Activated CD4-positive, alpha-beta T cell treated with anti-CD3 and anti-CD28 coated beads, Interleukin-2, amount 50 U/mL, for 4 hours (primary cell): ENCODE results near the gene SRSF12.

Source experiments
- DNase-seq, 2 experiments: peaks; one replicate each; pipeline ENCODE4 v3.0.0-alpha.2; 2020

SRSF12 gene

GRCh38 chr6:89117211-89118108 lies at the start of gene SRSF12:
Gene SRSF12 (minus strand): TSS chr6:89118071. CDS start chr6:89117887, 184 bp downstream.
- DNase-seq = peak; percentile 17 to 18

DNA sequence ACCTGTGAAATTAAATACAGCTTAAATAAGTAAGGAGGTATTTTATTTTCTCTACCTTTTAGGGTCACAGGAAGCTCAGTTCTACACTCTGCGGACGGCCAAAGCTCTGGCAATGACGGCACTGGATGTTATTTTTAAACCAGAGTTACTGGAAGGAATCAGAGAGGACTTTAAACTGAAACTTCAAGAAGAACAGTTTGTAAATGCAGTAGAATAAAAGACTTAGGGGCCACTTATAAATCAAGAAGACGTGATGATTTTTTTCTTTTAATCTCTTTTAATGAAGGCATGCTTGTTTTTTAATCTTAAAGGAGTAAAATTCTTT lies 44.1 kb upstream of the SRSF12 start:
- no peak for DNase-seq

DNA sequence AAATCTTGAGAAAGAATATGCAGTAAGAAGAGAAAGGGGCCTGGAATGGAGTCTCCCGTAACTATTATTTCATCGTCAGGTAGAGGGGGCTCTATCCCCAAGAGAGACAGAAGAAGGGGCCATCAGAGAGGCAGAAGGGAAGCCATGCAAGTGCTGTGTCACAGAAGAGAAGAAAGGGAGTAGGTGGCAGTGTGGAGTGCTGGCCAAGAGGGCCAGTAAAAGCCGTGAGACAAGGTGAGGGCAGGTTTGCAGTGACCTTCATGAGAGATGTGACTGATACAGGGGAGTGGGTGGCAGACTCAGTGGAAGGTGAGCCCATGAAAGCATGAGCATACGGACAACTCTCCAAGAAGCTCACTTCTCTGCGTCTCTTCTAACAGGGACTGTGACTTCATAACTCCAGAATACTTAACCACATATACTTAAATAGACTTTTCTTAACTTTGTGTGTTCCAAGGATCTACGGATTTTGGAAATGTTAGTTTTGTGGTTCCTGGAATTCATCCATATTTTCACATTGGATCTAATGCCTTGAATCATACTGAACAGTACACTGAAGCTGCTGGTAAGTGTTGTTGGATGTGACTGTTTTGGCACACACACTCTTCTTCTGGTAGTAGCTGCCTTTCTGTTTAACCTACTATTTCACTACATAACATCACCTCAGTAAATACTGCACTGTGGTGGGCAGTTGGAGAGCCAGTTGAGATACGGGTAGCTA lies 43.6 kb upstream of the SRSF12 start:
- no peak for DNase-seq

GRCh38 chr6:89160331-89161092 lies 42.6 kb upstream of the SRSF12 start:
- no peak for DNase-seq

- DNase-seq = no peak
Measured at GRCh38 chr6:89154131-89154530, 36.3 kb upstream of the SRSF12 start.

DNA sequence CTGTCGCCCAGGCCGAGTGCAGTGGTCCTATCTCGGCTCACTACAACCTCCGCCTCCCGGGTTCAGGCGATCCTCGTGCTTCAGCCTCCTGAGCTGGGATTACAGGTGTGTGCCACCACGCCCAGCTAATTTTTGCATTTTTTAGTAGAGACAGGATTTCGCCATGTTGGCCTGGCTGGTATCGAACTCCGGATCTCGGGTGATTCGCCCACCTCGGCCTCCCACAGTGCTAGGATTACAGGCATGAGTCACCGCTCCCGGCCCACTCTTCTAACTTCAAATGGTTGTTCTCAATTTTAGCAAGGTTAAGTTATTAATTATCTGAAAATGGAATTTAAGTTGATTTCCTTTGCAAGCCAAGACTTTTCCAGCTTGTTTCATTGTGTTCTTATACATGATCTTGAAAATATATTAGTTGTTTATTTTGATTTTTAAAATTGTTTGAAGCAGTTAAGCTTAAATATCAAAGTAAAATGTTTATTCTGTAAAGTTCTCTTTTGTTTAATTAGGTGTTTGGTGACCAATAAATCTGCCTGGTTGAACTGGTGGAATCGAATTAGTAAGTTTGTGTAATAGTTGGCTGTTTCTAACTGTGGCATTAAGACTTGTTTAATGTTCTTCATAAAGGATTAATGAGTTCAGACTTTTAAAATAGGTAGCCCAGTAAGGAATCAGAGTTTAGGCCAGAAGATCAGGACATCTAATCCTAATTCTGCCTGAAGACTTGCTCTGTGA lies 30.3 kb upstream of the SRSF12 start:
- peak; percentile 13 to 35 for DNase-seq

DNA sequence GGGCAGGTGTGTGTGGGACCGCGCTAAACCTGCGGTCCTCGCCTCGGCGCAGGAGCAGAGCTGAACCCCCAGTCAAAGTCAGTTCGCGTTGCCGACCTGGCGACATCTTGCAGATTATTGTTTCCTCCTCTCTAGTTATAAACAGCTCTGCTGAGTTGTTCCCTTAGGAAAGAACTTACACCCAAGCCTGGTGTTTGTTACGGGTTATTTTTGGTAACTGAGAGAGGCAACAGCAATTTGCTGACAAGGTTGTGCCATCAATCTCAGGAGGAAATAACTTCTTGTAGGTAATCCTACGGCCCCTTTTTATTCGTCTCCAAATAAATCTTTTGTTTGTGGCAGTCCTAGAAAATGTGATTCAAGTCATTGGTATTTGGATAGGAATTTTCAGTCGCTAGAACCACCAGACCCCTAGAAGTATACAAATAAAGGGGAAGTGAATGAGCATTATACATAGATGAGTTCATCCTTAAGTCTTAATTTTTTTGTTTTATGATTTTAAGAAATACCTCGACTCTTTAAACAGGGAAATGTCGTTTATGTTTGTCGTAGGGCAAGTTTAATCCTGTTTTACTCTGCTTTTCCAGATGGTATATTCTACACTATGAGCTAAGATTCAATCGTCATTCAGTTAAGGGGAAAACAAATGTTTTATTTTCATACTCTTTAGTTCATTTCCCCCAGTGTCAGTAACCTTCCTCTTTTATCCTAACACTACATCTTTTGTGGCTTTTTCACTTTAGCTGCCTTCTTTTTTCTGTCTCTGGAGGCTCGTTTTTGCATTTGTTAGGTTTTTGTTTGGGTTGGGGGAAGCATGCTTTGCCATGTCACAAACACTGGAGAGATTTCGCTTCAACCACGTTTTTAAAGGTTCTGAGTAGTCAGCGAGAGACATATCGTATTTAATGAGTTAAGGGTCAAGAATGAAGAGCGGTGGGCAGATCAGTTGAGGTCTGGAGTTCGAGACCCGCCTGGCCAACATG lies 29.1 kb upstream of the SRSF12 start:
- peak in 1 of 2 experiments; percentile 11 for DNase-seq

DNA sequence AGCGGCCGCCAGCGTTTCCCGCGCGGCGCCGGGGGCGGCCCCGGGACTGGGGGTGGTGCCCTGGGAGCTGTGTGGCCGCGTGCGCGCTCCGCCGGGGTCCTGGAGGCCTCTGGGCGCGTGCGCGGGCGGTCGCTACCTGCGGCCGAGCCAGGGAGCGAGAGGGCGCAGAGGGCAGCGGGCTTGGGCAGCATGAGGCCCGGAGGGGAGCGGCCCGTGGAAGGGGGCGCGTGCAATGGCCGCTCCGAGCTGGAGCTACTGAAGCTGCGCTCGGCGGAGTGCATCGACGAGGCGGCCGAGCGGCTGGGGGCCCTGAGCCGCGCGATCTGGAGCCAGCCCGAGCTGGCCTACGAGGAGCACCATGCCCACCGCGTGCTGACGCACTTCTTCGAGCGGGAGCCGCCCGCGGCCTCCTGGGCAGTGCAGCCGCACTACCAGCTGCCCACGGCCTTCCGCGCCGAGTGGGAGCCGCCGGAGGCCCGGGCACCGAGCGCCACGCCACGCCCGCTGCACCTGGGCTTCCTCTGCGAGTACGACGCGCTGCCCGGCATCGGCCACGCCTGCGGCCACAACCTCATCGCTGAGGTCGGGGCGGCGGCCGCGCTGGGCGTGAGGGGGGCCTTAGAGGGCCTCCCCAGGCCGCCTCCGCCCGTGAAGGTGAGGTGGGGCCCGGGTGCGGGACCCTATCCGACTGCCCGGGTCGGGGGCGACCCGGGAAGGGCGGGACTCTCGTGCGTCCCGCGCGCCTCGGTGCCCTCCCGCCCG lies 28.3 kb upstream of the SRSF12 start, which contains the start of gene PM20D2:
Gene PM20D2, plus strand, starts transcription at position 100 of the 762 bp plus-strand sequence. Its CDS starts 90 bp downstream, at position 190.
- peak; percentile 45 to 52 for DNase-seq

DNA sequence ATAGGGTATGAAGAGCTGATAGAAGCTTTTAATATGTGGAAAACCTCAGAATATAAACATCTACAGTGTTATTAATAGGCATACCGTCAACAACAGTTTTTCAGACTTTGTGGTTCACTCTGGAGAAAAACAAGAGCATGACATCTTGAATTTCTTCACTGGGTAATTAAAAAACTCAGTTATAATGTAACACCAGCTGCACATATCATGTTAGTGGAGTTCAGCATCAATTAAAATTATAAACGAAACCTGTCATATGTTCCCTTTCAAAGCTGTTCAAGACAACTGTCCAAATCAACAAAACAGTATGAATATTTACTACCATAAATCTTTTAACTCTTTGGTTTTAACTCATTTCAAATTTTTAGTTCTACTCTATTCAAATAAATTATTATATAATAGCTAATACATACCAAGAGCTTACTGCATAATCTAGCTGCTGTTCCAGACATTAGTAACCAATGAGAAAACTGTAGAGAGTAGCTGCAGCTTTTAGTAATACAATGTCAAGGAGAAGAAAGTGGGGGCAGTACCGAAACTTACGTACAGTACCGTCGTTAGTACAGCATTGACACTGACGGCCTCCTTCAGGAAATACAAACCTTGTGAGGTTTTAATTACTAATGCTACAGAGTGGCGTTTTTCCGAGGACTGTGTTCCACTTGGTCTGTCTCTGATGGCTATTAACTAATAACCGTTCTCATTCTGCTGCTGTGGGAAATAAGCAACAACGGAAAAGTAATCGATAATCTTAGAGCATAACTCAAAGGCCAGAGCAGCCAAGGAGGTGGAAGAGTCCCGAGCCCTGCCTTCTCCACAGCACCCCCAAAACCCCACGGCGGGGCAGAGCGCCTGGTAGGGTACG lies 27.5 kb upstream of the SRSF12 start:
- no peak for DNase-seq

DNA sequence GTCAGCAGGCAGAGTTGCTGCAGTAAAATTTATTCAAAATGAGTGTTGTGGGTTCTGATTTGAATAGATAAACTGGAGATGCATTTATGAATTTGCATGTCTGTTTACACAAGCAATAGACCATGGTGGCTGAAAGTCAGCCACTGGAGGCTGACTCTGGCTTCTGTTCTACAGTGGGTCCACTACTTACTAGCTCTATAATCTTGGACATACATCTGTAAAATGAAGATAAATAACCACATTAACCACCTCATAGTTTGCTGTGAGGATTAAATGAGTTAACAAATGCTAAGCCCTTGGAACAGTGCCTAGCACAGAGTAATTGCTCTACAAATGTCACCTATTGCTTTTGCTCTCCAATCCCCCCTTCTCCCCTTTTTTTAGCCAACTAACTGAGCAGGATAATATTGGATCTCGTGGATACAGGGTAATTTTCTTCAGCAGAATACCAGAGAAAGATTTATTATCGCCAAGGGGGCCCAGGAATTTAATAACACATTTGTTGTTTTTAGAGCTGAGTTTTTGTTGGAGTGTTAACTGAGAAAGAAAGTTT lies 26.6 kb upstream of the SRSF12 start:
- DNase-seq = no peak

- no peak for DNase-seq
Measured at GRCh38 chr6:89140347-89141156, 22.7 kb upstream of the SRSF12 start.

DNA sequence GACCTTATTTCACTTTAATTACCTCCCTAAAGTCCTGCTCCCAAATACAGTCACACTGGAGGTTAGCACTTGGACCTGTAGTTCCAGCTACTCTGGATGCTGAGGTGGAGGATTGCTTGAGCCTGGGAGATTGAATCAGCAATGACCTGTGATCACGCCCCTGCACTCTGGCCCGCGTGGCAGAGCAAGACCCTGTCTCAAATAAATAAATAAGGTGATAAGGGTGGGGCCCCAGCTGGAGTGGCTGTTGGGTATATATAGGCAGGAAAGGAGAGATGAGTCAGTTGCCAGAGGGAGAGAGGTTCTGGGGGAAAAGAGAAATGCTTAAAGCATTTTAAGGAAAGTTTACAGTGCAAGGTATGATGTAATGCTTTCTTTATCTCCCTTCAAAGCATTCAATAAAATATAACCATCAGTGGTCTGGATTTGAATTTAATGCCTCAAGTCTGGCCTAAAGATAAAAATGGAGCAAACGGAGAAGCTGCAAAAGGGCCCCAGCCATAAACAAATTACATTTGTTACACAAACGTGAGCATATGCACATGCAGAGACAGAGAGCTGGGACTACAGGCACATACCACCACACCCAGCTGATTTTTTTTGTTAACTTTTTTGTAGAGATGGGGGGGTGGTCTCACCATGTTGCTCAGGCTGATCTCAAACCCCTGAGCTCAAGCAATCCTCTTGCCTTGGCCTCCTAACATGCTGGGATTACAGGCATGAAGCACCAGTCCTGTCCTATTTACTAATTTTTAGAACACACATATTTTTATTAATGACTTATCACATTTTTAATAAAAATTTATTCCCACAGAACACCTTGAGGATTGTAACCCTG lies 21.9 kb upstream of the SRSF12 start:
- no peak for DNase-seq

- DNase-seq = no peak
Measured at GRCh38 chr6:89138173-89138572, 20.3 kb upstream of the SRSF12 start.

GRCh38 chr6:89134723-89135122 lies 16.9 kb upstream of the SRSF12 start:
- DNase-seq = no peak

DNA sequence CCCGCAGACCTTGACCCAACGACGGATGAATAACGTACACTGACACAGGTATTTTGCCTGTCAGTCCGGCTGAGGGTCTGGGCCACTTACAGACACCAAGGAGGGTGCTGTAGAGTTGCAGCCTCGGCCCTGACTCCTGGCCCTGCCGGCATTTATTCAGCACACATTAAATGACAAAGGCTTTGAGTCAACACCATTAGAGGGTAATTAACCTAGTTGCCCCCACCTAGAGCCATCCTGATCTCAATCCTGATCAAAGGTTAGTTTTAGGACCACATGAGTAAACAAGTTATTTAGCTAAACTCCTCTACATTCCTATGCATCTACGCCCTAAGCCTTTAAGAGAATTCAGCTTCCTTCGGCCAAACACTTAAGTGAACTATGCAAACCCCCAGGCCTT lies 16.1 kb upstream of the SRSF12 start:
- DNase-seq = no peak

- no peak for DNase-seq
Measured at GRCh38 chr6:89132057-89132456, 14.2 kb upstream of the SRSF12 start.

- no peak for DNase-seq
Measured at GRCh38 chr6:89131599-89131998, 13.7 kb upstream of the SRSF12 start.
